Right lobe of liver (tissue), 4 donors: ENCODE data around the gene VANGL1.

Experiments used
- POLR2A ChIP-seq: fragments of 450-650 bp; IDR thresholded peaks from one replicate; pipeline ENCODE4 v1.6.1; 2017; ENCODE audit warnings: antibody characterized with exemption, mild to moderate bottlenecking
- TF ChIP-seq, protein P1 (sequence below), 4 donors: fragments of 200-600 bp in 3 of 4; fragments of 450-650 bp in 1 of 4; IDR thresholded peaks; one replicate each; pipeline versions ENCODE4 v1.5.1 to v1.8.0; 2016 to 2022; ENCODE audit warnings: antibody characterized with exemption in 4 of 4, mild to moderate bottlenecking in 2 of 4
- donor health status: DM: no; HTN: no; CAD: no.
- donor health status: DM: no; HTN: no; CAD: no.
- donor health status: DM: no; HTN: yes; CAD: no.

DNA sequence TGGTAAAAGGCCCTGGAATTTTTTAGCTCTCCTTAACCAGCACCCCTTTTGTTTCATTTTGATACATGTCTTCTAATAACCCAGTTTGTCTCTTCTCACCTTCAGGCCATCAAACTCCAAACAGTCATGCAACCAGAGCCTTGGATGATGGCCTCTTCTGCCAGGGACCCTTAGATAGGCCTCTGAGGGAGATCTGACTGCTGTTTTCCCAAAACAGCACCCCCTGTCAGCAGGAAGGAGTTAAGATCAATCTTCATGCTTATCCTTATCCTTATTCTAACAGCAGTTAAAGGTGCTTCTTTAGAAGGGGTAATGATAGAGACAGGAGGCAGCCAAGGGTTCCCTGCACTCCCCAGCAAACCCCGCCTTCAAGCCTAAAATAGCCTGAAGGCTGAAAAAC is 49.5 kb upstream of the VANGL1 start:
- TF ChIP-seq POLR2A = no peak
- TF ChIP-seq, protein P1, sequence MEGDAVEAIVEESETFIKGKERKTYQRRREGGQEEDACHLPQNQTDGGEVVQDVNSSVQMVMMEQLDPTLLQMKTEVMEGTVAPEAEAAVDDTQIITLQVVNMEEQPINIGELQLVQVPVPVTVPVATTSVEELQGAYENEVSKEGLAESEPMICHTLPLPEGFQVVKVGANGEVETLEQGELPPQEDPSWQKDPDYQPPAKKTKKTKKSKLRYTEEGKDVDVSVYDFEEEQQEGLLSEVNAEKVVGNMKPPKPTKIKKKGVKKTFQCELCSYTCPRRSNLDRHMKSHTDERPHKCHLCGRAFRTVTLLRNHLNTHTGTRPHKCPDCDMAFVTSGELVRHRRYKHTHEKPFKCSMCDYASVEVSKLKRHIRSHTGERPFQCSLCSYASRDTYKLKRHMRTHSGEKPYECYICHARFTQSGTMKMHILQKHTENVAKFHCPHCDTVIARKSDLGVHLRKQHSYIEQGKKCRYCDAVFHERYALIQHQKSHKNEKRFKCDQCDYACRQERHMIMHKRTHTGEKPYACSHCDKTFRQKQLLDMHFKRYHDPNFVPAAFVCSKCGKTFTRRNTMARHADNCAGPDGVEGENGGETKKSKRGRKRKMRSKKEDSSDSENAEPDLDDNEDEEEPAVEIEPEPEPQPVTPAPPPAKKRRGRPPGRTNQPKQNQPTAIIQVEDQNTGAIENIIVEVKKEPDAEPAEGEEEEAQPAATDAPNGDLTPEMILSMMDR (IDR thresholded peaks at IDR 0.05) = no peak
